Activated effector memory CD4-positive, alpha-beta T cell treated with anti-CD3 and anti-CD28 coated beads, Interleukin-2, amount 50 U/mL, for 16 hours (primary cell): ENCODE results near the gene UBAP1.
A peak's percentile ranks its signal among the peaks of the same experiment; 100 is the strongest.
"Not testable (repeated sequence)": the region's sequence is repeated elsewhere in the genome, so short reads cannot be mapped to it uniquely, and the experiment has no call there.

Source experiments
- DNase-seq: peaks from one replicate; pipeline ENCODE4 v3.0.0-alpha.2; 2020

The UBAP1 gene

GRCh38 chr9:34226144-34226760 is 47.4 kb downstream of the UBAP1 start:
- not testable (repeated sequence) for DNase-seq

GRCh38 chr9:34227445-34227844 is 48.6 kb downstream of the UBAP1 start:
- DNase-seq = no peak

- DNase-seq = no peak
Measured at GRCh38 chr9:34230556-34230955, 51.7 kb downstream of the UBAP1 start.

GRCh38 chr9:34232201-34232600 is 53.4 kb downstream of the UBAP1 start:
- no peak for DNase-seq

GRCh38 chr9:34233672-34234071 is 54.8 kb downstream of the UBAP1 start:
- DNase-seq = no peak

GRCh38 chr9:34237836-34238235 is 59.0 kb downstream of the UBAP1 start:
- DNase-seq = no peak

- no peak for DNase-seq
Measured at GRCh38 chr9:34240006-34240405, 61.2 kb downstream of the UBAP1 start.

- DNase-seq = no peak
Measured at GRCh38 chr9:34242830-34243229, 64.0 kb downstream of the UBAP1 start.

- not testable (repeated sequence) for DNase-seq
Measured at GRCh38 chr9:34245212-34245611, 66.4 kb downstream of the UBAP1 start.

- DNase-seq = peak; percentile 27
Measured at GRCh38 chr9:34246453-34246852, 67.6 kb downstream of the UBAP1 start.

GRCh38 chr9:34247782-34248181 is 68.9 kb downstream of the UBAP1 start:
- not testable (repeated sequence) for DNase-seq

- no peak for DNase-seq
Measured at GRCh38 chr9:34249274-34249673, 70.4 kb downstream of the UBAP1 start.

- DNase-seq = peak; percentile 4
Measured at GRCh38 chr9:34250721-34251120, 71.9 kb downstream of the UBAP1 start.

GRCh38 chr9:34252016-34252415 is 73.2 kb downstream of the UBAP1 start:
- DNase-seq = peak; percentile 44

- peak; percentile 86 for DNase-seq
Measured at GRCh38 chr9:34252670-34253459, 74.0 kb downstream of the UBAP1 start.

GRCh38 chr9:34253460-34253837 is 74.6 kb downstream of the UBAP1 start:
- DNase-seq = peak; percentile 53

- DNase-seq = no peak
Measured at GRCh38 chr9:34254141-34254913, 75.5 kb downstream of the UBAP1 start.

- no peak for DNase-seq
Measured at GRCh38 chr9:34254966-34255825, 76.4 kb downstream of the UBAP1 start.

GRCh38 chr9:34256104-34256503 is 77.3 kb downstream of the UBAP1 start:
- no peak for DNase-seq

GRCh38 chr9:34256987-34257585 is 78.2 kb downstream of the UBAP1 start:
- no peak for DNase-seq

- no peak for DNase-seq
Measured at GRCh38 chr9:34259315-34259714, 80.5 kb downstream of the UBAP1 start.

- no peak for DNase-seq
Measured at GRCh38 chr9:34262971-34263370, 84.1 kb downstream of the UBAP1 start.
